Measurements from ENCODE around the gene PRKAG1. TPM values are rescaled to one million over a fixed set of nuclear protein-coding genes. Genes with fewer than 3 reads are reported as not detected.

The PRKAG1 gene
- total RNA-seq, 1 experiment from 2014 or later, result 92.8 TPM

DNA sequence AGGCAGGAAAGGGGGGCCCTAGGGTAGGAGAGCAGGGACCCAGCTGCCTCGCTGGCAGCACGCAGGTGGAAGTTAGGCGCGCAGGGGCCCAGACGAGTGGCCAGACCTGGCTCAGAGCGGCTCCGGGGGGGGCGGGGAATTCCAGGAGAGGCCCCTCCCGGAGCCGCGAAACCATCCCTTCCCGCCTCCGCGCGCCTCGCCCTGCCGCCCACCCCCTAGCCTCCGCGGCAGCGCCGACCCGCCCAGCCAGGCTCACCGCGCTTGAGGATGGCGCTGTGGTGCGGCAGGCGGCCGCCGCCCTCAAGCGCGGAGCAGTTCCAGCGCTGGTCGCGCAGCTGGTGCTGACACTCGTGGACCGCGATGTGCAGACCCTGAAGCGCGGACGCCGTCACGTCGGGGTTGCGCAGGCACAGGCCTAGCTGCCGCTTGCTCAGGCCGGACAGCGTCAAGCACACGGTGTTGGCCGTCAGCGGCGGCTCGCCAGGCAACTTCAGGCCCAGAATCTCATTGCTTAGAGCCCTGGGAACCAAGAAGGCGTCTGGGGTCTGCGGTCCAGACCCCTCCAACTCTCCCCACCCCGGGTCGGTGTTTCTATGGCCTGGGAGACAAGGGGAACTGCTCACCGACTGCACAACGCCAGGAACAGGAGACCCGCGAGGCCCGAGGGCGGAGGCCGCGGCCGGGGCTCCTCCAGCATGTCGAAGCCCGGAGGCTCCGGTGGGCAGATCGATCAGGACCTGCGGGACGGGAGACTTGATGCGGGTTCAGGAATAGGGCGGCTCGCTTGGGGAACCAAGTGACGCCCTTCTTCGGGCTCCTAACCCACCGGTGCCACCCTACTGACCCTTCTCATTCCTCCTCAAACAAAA lies 48.5 kb downstream of the PRKAG1 start:
- DNase-seq (ENCODE audit: extremely low read depth, low read depth), result no peak

DNA sequence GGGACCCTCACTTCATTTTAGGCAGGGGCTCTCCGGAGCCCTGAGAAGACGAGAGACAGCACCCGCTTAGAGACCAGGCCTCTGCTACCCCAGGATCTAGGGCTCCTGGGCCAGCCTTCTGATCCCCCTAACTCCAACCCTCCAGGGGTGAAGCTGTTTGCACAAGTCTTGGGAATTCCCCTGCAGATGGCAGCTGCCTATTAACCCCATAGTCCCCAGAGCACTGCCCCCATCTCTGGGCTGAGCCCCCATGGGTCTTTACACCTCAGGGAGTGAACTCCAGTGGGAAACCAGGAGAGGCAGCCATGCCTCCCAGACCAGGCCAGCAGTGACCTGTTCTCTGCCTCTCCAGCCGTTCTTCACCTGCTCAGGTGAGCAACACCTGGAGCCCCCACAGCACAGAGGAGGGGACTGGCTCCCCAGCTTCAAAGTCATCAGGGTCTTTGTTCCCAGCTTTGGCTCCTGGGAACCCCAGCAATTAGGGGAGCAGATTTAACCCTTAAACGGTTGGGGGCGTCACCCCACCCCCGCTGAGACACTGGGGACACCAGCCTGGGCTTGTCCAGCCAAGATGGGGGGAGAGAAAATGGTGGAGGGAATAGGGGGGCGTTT lies 49.3 kb downstream of the PRKAG1 start:
- no peak for DNase-seq (ENCODE audit: extremely low read depth, low read depth)

DNA sequence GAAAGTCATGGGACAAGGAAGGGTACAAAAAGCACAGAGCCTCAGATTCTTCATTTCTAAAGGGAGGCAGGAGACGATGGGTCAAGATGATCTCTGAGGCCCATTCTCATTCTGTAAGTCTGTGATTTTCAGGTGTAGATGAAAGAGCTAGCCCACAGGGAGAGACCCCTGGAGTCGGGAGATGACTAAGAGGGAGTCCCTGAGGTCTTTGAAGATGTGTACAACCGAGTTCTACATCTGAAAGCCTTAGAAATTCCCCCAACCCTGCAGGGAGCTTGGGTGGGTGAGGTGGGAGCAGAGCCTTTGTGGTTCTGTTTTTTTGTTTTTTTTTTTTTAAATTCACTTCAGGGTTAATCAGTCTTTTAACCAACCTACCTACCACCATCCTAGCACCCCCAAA lies 50.1 kb downstream of the PRKAG1 start:
- no peak for DNase-seq (ENCODE audit: extremely low read depth, low read depth)

DNA sequence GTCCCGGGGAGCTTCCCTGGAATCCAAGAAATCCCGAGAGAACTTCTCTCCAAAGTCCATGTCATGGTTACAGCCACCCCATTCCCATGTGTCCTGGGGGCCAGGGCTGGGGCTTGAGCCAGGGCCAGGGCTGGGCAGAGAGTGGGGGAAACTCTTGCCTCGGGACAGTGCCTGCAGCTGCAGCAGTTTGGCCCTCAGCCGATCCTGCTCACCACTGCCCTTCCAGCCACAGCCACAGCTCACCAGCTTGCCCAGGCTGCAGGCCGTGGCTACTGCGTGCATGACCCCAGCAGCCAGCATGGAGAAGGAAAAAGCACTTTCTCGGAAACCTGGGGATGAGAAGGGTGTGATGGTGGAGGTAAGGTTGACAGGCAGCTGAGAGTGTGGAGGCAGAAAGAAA lies 50.6 kb downstream of the PRKAG1 start:
- DNase-seq (ENCODE audit: extremely low read depth, low read depth), result no peak

- no peak for DNase-seq (ENCODE audit: extremely low read depth, low read depth)
Measured at GRCh38 chr12:48966177-48966895, 52.2 kb downstream of the PRKAG1 start.

GRCh38 chr12:48965298-48965838 lies 53.2 kb downstream of the PRKAG1 start:
- DNase-seq (ENCODE audit: extremely low read depth, low read depth), result no peak

DNA sequence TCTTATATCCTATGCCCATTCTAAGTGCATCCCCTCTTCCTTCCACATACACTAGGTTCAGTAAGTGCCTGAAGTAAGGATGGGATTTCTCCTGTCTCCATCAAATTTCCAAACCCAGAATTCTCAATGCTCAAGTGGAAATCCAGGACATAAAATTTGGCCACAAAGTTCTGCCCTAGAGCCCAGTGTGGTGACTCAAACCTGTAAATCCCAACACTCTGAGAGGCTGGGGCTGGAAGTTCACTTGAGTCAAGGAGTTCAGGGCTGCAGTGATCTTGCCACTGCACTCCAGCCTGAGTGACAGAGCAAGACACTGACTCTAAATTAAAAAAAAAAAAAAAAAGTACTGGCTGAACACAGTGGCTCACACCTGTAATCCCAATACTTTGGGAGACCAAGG lies 56.8 kb downstream of the PRKAG1 start:
- no peak for DNase-seq (ENCODE audit: extremely low read depth, low read depth)

- DNase-seq (ENCODE audit: extremely low read depth, low read depth), result no peak
Measured at GRCh38 chr12:48961331-48961730, 57.2 kb downstream of the PRKAG1 start.

DNA sequence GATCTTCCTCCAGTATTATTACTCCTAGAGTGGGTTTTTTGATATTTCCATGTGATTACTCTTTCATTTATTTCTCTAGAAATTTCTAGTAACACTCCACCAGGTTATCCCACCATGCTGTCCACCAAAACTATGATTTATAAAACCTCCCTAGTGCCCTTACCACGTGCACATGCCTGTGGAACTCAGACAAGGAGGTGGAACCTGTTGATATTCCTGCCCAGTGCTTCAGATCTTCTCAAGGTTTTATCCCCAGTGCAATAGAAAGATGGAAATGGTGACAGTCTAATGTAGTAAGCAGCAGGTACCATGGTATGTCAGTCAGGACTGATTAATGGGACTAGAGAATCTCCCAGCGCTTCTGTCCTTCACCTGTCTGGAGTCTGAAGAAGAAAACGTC lies 57.7 kb downstream of the PRKAG1 start:
- no peak for DNase-seq (ENCODE audit: extremely low read depth, low read depth)

DNA sequence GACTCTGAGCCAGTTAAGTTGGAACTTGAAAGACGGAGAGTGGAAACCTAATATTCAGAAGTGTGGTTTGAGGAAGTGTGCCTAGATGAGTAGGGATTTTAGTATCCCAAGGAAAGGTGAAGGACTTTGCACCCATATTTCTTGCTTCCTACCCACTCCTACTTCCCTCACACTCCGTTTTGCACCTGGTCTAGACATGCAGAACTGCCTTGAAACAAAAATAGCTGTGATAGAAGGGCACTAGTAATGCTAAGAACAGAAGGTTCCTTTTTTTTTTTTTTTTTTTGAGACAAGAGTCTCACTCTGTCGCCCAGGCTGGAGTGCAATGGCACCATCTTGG lies 60.6 kb downstream of the PRKAG1 start:
- no peak for DNase-seq (ENCODE audit: extremely low read depth, low read depth)

GRCh38 chr12:48957141-48958048 lies 61.2 kb downstream of the PRKAG1 start, which contains the start of gene ARF3:
Gene ARF3 (minus strand): TSS chr12:48957487. CDS start chr12:48941095, 16,392 bp downstream.
- DNase-seq (ENCODE audit: extremely low read depth, low read depth), result peak; percentile 88

- DNase-seq (ENCODE audit: extremely low read depth, low read depth), result peak; percentile 82
Measured at GRCh38 chr12:48956279-48957140, 62.1 kb downstream of the PRKAG1 start.

- DNase-seq (ENCODE audit: extremely low read depth, low read depth), result no peak
Measured at GRCh38 chr12:48954841-48955501, 63.6 kb downstream of the PRKAG1 start.

- no peak for DNase-seq (ENCODE audit: extremely low read depth, low read depth)
Measured at GRCh38 chr12:48954061-48954460, 64.5 kb downstream of the PRKAG1 start.

- DNase-seq (ENCODE audit: extremely low read depth, low read depth), result no peak
Measured at GRCh38 chr12:48952691-48953090, 65.9 kb downstream of the PRKAG1 start.

Data from NCI-H460 (cell line).